NCI-H128 (cell line): Measurements from ENCODE around the gene ARHGEF28.

Source experiments
- DNase-seq: peaks from one replicate; lab custom pipeline; 2025; ENCODE audit not compliant: unreplicated experiment; lab: John Stamatoyannopoulos, UW

Gene ARHGEF28

GRCh38 chr5:73655521-73656160 lies 29.6 kb downstream of the ARHGEF28 start:
- DNase-seq: no peak

GRCh38 chr5:73661753-73662152 lies 35.8 kb downstream of the ARHGEF28 start:
- DNase-seq: no peak

- no peak for DNase-seq
These were observed 37.3 kb downstream of the ARHGEF28 start for GRCh38 chr5:73663161-73663859.

DNA sequence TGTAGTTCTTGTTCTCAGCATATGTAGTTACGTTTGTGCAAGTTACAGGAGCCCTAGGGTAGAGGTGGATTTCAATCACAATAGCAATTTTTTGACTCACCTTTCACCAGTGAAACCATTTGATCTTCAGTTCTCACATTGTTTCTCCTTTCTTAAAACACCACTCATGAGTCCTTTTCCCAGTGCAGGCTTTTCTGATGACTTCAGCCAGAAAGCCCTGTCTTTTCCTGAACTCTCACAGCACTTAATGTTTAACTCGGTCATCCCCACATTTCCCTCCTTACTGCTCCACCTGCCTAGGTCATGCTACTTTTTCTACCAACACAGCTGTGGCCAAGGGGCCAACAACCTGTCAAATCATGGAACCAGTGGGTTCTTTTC lies 37.9 kb downstream of the ARHGEF28 start:
- DNase-seq: no peak

- DNase-seq: no peak
These were observed 38.8 kb downstream of the ARHGEF28 start for GRCh38 chr5:73664796-73665195.

GRCh38 chr5:73666891-73667290 lies 40.9 kb downstream of the ARHGEF28 start:
- no peak for DNase-seq

DNA sequence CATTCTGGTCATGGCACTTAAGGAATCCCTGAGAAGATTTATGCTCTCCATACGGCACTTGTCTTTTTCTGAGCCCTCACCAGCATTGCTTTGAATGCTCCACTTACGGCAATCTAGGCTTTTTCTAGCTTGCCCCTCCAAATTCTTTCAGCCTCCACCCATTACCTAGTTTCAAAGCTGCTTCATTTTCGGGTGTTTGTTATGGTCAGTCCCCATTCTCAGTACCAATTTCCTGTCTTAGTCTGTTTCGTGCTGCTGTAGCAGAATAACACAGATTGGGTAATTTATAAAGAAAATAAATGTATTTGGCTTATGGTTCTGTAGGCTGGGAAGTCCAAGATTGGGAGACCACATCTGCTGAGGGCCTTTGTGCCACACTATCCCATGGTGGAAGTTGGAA lies 42.0 kb downstream of the ARHGEF28 start:
- DNase-seq: no peak

GRCh38 chr5:73668486-73669111 lies 42.6 kb downstream of the ARHGEF28 start:
- no peak for DNase-seq

DNA sequence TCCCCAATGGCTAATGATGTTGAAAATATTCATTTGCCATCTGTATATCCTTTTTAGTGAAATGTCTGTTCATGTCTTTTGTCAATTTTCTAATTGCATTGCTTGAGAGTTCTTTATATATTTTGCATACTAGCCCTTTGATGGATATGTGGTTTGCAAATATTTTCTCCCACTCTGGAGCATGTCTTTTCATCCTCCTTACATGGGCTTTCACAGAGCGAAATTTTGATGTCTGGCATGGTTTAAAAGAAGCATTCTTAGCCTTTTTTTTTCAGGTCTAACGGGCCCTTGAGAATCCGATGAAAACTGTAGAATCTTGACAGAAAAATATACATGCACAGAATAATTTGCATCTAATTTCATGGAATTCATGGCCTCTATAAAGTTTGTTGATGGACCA lies 44.7 kb downstream of the ARHGEF28 start:
- DNase-seq: no peak

DNA sequence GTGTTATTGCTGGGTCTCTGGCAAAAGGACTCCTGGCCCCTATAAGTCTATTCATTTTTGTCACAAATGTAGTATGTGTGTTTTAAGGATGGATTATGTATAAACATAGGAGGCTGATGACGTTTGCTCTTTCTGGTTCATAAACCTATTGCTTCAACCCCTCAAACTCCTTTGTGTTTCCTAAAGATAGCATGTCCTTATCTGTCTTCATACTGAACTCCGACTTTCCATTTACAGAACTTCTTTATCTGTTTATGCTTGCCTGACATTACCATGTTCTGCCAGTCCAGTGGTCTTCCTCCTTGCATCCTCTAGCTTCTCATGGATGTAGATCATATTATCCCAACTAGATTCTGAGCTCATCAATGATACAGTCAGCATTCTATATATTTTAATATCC lies 46.1 kb downstream of the ARHGEF28 start:
- DNase-seq: no peak

- no peak for DNase-seq
These were observed 47.2 kb downstream of the ARHGEF28 start for GRCh38 chr5:73673161-73673591.

DNA sequence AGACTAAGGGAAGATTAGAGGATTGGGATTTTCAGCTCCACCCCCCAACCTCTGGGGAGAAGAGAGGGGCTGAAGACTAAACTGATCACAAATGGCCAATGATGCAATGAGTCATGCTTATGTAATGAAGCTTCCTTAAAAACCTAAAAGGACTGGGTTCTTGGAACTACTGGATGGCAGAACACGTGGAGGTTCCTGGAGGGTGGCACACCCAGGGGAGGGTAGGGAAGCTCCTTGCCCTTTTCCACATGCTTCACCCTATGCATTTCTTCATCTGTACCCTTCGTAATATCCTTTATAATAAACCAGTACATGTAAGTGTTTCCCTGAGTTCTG lies 48.6 kb downstream of the ARHGEF28 start:
- no peak for DNase-seq

GRCh38 chr5:73678322-73678740 lies 52.3 kb downstream of the ARHGEF28 start:
- no peak for DNase-seq

GRCh38 chr5:73678807-73679206 lies 52.8 kb downstream of the ARHGEF28 start:
- DNase-seq: no peak

GRCh38 chr5:73682176-73682575 lies 56.2 kb downstream of the ARHGEF28 start:
- DNase-seq: no peak

- DNase-seq: no peak
These were observed 58.7 kb downstream of the ARHGEF28 start for GRCh38 chr5:73684691-73685090.

DNA sequence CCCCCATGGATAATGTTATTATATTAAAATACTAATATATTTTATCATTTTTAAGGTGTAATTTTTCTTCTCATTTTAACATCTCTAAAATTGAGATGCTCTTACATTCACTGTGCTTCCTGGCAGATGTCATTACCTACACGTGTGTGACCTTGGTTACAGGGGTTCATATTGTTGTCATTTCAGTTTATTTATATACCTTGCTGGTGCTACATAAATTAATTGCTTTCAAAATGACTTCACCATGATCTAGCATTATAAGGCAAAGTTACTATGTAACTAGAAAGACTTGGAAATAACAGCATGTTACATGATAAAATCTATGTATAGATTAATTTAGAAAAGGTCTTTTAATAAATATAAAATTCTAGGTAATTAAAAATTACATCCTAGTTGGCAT lies 60.9 kb downstream of the ARHGEF28 start:
- no peak for DNase-seq

GRCh38 chr5:73687357-73687756 lies 61.4 kb downstream of the ARHGEF28 start:
- no peak for DNase-seq

DNA sequence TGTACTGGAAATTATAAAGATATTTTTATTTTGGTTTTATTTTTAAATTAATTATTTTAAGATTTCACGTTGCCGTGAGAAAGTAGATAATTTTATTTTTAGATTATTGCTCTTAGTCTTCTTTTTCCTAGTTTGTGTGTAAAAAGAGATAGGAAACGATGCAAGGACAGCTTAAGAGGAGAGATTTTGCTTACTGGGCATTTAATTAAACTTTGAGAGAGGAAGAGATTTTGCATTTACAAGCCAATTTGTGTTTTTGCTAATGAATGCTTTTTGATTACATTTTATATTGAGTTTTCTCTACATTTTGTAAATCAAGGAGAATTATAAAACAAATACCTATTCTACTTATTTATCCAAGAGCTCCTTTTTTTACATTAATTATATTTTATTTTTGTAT lies 64.0 kb downstream of the ARHGEF28 start:
- DNase-seq: no peak

DNA sequence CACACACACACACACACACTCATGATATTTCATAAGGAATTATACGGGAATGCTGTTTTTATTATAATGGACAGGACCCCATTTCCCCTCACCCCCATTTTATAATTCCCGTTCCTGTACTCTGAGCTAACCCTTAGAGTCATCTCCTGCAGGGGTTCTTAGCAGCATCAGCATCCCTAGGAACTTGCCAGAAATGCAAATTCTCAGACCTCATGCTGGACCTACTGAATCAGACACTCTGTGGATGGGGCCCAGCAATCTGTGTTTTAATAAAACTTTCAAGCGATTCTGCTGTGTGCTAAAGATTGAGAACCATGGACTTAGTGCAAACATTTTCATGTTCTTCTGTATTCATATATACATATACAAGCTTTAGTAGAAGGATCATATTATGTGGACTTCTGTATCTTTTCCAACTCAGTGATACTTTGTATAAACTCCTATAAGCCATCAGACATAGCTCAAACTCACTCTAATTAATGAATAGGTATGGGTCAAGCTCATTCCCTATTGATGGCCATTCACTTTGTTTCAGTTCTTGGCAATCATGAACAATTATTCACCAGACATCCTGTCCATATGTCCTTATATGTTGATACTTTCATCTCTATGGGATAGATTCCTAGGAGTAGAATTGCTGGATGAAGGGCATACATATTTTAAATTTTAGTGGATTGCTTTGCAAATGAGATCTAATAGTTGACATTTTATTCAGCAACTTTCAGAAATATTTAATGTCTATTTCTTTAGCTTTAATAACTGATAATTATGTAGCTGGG lies 65.5 kb downstream of the ARHGEF28 start:
- DNase-seq: no peak

- DNase-seq: no peak
These were observed 66.2 kb downstream of the ARHGEF28 start for GRCh38 chr5:73692166-73692640.

DNA sequence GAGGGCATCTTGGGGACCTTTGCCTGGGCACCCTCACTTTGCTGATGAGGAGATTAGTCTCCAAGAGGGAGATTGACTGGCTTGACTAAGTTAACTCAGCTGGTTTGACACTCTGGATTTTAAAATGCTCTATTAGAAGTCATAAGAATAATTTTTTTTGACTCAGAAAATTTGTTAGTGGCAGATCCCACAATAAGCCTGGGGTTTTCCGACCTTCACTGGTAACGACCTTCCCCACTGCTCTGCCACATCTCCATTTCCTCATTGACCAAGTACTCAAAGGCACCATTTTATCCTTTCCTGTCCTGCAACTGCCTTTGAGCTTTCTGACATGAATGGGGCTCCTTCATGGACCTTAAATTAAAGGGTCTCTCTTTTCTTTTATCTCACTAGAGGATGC lies 67.0 kb downstream of the ARHGEF28 start:
- DNase-seq: no peak
